GM12878 (cell line): ENCODE data around the gene DIDO1. TPM values are rescaled to one million over a fixed set of nuclear protein-coding genes. Genes with fewer than 3 reads are reported as not detected.

Source experiments
- ATF2 ChIP-seq: IDR thresholded peaks from 2 replicates; pipeline ENCODE4 v1.6.1; 2012; ENCODE audit warnings: low read length, inconsistent platforms
- ATF7 ChIP-seq: fragments of 450-650 bp; IDR thresholded peaks from 2 replicates; pipeline ENCODE4 v1.6.1; 2016; ENCODE audit warnings: low read depth, mild to moderate bottlenecking
- CBX3 ChIP-seq: fragments of 200-600 bp; sonication (generic); IDR thresholded peaks from 2 replicates; pipeline ENCODE4 v1.6.1; 2016; ENCODE audit warnings: low read depth, borderline replicate concordance
- CHD1 ChIP-seq: IDR thresholded peaks from 2 replicates; pipeline ENCODE4 v1.6.1; 2012; ENCODE audit warnings: low read depth, low read length, improper control_type of control experiment
- CREB1 ChIP-seq: IDR thresholded peaks from 2 replicates; pipeline ENCODE4 v1.6.1; 2012; ENCODE audit warnings: low read depth, mild to moderate bottlenecking, inconsistent platforms
- EP300 ChIP-seq, 2 experiments: fragments of 150-350 bp in 1 of 2; IDR thresholded peaks; 2 replicates each; pipeline ENCODE4 v1.6.1; 2011 to 2012; ENCODE audit warnings: low read depth in 2 of 2, low read length in 2 of 2, borderline replicate concordance in 1 of 2, improper control_type of control experiment in 1 of 2, inconsistent platforms in 1 of 2; ENCODE audit not compliant: control insufficient read depth in 1 of 2
- ESRRA ChIP-seq: IDR thresholded peaks from 2 replicates; pipeline ENCODE4 v1.6.1; 2012; ENCODE audit warnings: mild to moderate bottlenecking, low read length, improper control_type of control experiment
- FOS ChIP-seq: IDR thresholded peaks from 3 replicates; pipeline ENCODE4 v1.6.1; 2011; ENCODE audit warnings: borderline replicate concordance; ENCODE audit not compliant: insufficient read length; ENCODE audit errors: extremely low read depth
- FOXK2 ChIP-seq: fragments of 450-650 bp; IDR thresholded peaks from 2 replicates; pipeline ENCODE4 v1.6.1; 2017; ENCODE audit warnings: mild to moderate bottlenecking, moderate library complexity
- IKZF1 ChIP-seq: fragments of 450-650 bp; conservative IDR thresholded peaks from 2 replicates; pipeline ENCODE4 v1.6.1; 2017; ENCODE audit warnings: antibody characterized with exemption, mild to moderate bottlenecking
- KDM1A ChIP-seq: fragments of 200-600 bp; sonication (generic); IDR thresholded peaks from 2 replicates; pipeline ENCODE4 v1.6.1; 2016; ENCODE audit warnings: borderline replicate concordance
- NBN ChIP-seq: fragments of 450-650 bp; IDR thresholded peaks from 2 replicates; pipeline ENCODE4 v1.6.1; 2016
- NFIC ChIP-seq: IDR thresholded peaks from 2 replicates; pipeline ENCODE4 v1.6.1; 2012; ENCODE audit warnings: low read depth, mild to moderate bottlenecking, inconsistent platforms, low read length, moderate library complexity
- PML ChIP-seq: IDR thresholded peaks from 2 replicates; pipeline ENCODE4 v1.6.1; 2012; ENCODE audit warnings: low read length, inconsistent platforms
- POU2F2 ChIP-seq: IDR thresholded peaks from 3 replicates; pipeline ENCODE4 v1.6.1; 2011; ENCODE audit warnings: low read depth, mild to moderate bottlenecking, low read length, borderline replicate concordance
- SMARCA5 ChIP-seq: fragments of 450-650 bp; IDR thresholded peaks from 2 replicates; pipeline ENCODE4 v1.6.1; 2017; ENCODE audit warnings: mild to moderate bottlenecking
- SPI1 ChIP-seq: IDR thresholded peaks from 2 replicates; pipeline ENCODE4 v1.6.1; 2011; ENCODE audit warnings: low read depth, mild to moderate bottlenecking, low read length, moderate library complexity, borderline replicate concordance; ENCODE audit not compliant: insufficient read depth
- SRF ChIP-seq, 2 experiments: IDR thresholded peaks; 2 replicates each; pipeline ENCODE4 v1.6.1; 2011; ENCODE audit warnings: low read depth in 2 of 2, low read length in 2 of 2, mild to moderate bottlenecking in 1 of 2, moderate library complexity in 1 of 2
- TBL1XR1 ChIP-seq: IDR thresholded peaks from 2 replicates; pipeline ENCODE4 v1.6.1; 2012; ENCODE audit warnings: low read depth, low read length, improper control_type of control experiment
- TCF3 ChIP-seq: IDR thresholded peaks from 2 replicates; pipeline ENCODE4 v1.6.1; 2012; ENCODE audit warnings: low read depth, mild to moderate bottlenecking, low read length, borderline replicate concordance; ENCODE audit not compliant: insufficient read depth
- USF2 ChIP-seq: IDR thresholded peaks from 2 replicates; pipeline ENCODE4 v1.6.1; 2011; ENCODE audit warnings: low read depth, low read length, improper control_type of control experiment, borderline replicate concordance
- ZBTB33 ChIP-seq: fragments of 450-650 bp; IDR thresholded peaks from 2 replicates; pipeline ENCODE4 v1.6.1; 2017; ENCODE audit warnings: mild to moderate bottlenecking
- ZNF217 ChIP-seq: fragments of 450-650 bp; IDR thresholded peaks from 2 replicates; pipeline ENCODE4 v1.6.1; 2017; ENCODE audit warnings: antibody characterized with exemption, mild to moderate bottlenecking
- ZNF592 ChIP-seq: fragments of 450-650 bp; IDR thresholded peaks from 2 replicates; pipeline ENCODE4 v1.6.1; 2017; ENCODE audit warnings: mild to moderate bottlenecking, moderate library complexity
- polyA plus RNA-seq, 11 experiments: library from polyadenylated mRNA; depleted of rRNA in 4 of 11; unstranded in 6 of 11; stranded (reverse) in 5 of 11; fragments of >200 nt; fragmentation: Nextera tagmentation in 4 of 11; fragmentation: Illumina TruSeq in 1 of 11; extraction: Ambion mirVana in 4 of 11; extraction: Trizol in 1 of 11; gene quantifications; 1 replicate in 1 of 11; 2 replicates in 10 of 11; pipeline versions ENCODE4 v1.2.1 to v1.2.3, GENCODE V29; 2011 to 2016; ENCODE audit warnings: inconsistent platforms in 2 of 11, missing spikeins in 2 of 11, low read depth in 1 of 11
- total RNA-seq, 4 experiments: library from RNA; depleted of rRNA in 3 of 4; stranded (reverse); fragments of >200 nt in 3 of 4; fragmentation: Illumina TruSeq in 1 of 4; extraction: Trizol in 1 of 4; gene quantifications; 2 replicates each; pipeline versions ENCODE4 v1.2.1 to v1.2.3, GENCODE V29; 2013 to 2021

DIDO1 gene
- total and polyA plus RNA-seq, 10 of the 15 experiments (the other 5 are each of a cell fraction or from before 2014, with no cell fraction given) = 5.5 to 56.4 (median 38.4) TPM

- TF ChIP-seq ZBTB33 (no peak), NFIC (no peak), USF2 (no peak), SPI1 (no peak), FOS (no peak), ATF7 (no peak), ZNF592 (no peak), CHD1 (no peak), SRF (IDR thresholded peaks at IDR 0.05; ENCODE audit: low read depth in 2 of 2, low read length in 2 of 2) (no peak), SMARCA5 (0 out of 2 replicates have a peak, but pooled peaks have one; percentile 50), PML (no peak; the same call in 1 of the 2 replicates), NBN (no peak; the same call in 1 of the 2 replicates), POU2F2 (no peak), TCF3 (no peak), CBX3 (no peak), ESRRA (no peak), ZNF217 (no peak), EP300 (IDR thresholded peaks at IDR 0.05; ENCODE audit: borderline replicate concordance in 1 of 2, control insufficient read depth in 1 of 2, low read depth in 2 of 2, low read length in 2 of 2) (no peak), KDM1A (no peak), TBL1XR1 (no peak), FOXK2 (no peak), ATF2 (no peak; the same call in 1 of the 2 replicates), CREB1 (peak; percentile 48; the same call in 1 of the 2 replicates), IKZF1 (no peak)
These were observed 26.1 kb downstream of the DIDO1 start (continued) for GRCh38 chr20:62900052-62900691.
